NCI-H146 treated with DMSO at 0.1 percent for 48 hours (cell line): ENCODE data around the gene ADCYAP1R1.

Source experiments
- DNase-seq: peaks from one replicate; lab custom pipeline; 2025; ENCODE audit not compliant: unreplicated experiment; lab: John Stamatoyannopoulos, UW

Gene ADCYAP1R1

DNA sequence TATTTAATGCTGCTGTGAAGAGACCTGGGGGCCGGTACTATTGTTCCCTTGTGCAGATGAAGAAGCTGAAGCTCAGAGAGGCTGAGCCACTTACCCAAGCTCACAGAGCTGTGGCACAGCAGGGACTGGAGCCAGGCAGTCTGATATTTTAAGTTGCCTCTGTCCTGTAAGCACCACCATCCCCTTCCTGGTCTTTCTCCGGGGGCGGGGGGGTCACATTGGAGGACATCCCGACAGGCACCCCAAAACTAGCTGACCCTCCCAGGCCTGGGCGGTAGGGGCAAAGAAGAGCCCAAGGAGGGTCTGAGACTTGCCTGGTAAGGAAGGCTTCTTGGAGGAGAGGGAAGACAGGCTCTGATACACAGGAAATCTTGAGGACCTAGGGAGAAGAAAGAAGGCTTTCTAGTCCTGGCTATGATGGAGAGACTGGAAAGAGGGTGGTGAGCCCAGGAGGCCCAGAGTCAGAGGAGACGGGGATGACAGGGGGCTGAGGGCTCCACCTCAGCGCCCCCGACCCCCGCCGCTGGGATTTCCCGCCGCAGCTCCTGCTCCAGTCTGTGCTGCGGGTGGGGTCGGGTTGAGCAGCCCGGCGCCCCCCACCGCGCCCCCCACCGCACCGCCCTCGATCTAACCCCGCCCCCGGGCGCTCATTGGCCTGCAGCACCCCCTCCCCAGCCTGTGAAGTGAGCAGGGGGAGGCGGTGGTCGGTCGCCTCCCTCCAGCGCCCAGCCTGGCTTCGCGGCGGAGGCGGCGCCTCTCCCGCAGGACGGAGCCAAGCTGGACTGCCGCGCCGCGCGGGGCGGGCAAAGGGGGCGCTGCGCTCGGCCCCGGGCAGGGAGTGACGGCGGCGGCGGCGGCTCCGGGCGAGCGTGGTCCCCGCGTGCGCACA is at the start of gene ADCYAP1R1:
Gene ADCYAP1R1, plus strand, starts transcription at position 711 of the 889 bp plus-strand sequence. CDS start 10,957 bp downstream, outside the sequence.
- no peak for DNase-seq

DNA sequence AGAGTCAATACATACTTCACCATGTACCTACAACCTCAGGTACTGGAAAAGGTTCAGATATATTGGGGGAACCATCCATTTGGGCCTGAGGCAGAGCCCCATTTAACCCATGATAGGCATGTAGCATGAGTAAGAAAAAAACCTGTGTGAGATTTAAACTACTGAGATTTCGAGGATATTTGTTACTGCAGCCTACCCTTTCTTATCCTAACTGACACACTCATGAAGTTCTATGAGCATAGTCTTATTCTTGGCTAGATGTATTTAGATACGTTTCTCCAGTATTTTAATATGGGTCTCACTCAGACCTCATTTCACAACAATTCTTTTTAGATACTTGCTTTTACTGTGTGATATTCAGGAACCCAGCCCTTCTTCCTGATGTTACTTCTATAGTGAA is 49.0 kb upstream of the ADCYAP1R1 start:
- no peak for DNase-seq

DNA sequence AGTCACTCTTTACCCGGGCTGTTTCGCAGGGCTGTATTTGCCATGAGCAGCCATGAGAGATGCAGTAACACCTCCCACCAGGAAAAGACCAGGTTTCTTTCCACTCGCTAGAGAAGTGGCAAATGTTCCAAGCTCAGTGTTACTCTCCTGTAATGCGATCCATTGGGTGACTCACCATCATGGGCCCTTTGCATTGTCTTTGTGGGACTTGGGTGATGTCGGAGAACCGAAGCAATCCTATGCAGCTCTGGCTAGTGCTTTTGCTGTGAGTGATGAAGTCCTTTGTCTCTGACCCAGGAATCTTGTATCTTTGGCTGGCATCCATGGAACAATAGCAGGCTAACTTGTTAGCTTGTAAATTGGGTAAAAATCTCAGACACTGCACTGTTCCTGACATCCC is 48.4 kb upstream of the ADCYAP1R1 start:
- DNase-seq, result no peak

DNA sequence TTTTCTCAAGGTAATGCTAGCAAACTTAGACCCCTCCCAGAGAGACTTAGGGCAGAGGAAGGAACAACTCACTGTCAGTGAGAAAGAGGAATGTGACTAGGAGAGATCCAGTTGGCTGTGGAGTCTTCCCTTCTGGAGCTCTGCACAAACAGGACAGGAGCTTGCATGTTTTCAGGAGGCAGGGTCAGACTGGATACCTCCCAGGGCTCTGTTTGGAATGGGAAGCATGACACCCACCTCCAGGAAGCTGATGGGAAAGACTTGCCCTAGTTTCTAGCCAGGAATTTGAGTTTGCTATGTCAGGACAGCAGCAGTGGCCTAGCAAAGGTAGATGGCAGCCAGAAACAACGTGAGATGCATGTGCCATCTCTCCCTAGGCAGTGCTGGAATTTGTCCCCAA is 47.7 kb upstream of the ADCYAP1R1 start:
- DNase-seq, result no peak

DNA sequence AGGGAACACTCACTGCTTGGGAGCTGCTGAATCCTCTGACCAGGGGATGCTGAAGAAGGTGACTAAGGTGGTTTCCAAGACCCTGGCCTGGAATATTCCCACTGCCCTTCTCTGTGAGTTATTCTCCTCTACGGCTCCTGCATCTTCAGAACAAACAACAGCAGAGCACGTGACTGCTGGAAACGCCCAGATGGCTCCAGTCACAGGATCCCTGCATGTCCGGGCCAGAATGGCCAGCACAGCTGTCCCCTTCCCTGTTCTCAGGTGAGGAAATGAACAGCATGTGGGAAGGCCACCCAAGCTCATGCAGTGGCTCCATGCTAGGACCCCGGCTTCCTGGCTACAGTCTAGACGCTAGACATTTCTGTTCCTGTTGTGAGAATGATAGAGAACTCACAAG is 45.3 kb upstream of the ADCYAP1R1 start:
- DNase-seq, result no peak

DNA sequence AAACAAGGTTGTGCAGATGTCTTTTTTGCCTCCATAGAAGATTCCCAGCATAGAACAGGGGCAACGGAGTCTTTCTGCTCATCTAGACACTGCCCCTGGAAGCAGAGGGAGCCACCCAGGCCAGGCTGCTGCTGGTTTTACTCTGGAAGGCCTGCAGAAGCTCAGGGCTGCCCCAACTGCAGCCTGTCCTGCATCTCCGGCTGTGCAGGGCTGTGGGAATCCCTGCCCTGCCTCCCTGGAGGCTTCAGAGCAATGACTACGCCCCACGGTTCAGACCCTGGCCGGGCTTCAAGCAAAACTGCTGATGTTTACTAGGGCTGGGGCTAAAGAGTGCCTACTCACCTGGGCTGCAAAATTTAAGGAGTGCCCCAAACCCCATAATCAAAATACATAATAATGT is 44.5 kb upstream of the ADCYAP1R1 start:
- no peak for DNase-seq

DNA sequence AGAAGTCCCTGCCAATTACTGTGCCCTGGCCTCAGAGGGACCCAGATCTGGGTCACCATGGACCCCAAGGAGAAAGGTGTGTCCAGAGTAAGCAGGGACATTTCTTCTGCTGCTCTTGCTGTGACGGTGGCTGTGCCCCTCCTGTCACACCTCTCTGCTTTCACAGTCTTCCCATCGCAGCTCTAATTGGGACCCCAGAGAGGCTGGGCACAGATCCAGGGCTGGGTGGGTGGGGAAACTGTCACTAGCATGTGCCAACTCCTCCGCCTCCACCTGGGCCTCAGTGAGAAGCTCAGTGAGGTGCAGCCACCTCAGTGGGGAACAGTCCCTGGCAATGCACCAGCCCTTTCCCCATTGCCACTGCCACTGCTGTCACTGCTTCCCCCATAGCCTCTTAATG is 37.3 kb upstream of the ADCYAP1R1 start:
- DNase-seq, result no peak

DNA sequence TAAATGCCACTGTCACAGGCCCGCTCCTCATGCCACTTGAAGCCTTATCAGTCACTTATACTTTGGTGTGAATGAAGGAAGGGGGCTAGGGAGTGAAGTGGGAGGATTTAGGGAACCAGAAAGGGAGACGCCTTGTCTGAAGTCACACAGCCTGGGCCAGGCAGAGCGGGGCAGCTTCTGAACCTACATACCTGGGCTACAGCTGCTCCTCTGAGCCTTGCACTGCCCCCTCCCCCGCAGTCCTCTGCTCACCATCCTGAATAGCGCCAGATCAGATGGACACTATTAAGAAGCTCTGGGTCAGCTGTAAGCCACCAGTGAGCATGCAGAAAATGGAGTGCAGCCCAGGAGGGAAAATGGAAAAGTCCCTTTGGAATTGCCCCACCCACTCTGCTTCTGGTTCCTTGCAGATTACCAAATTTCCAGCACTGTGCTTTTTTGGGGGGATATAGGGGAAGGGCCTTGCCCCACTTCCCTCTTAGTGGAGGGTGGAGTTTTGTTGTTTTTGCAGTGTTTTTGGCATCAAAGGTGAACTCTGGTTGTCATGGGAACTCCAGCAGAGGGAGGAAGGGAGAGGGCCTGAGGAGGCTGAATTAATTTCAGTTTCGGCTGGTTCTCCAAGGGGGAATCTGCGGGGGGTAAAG is 35.0 kb upstream of the ADCYAP1R1 start:
- DNase-seq, result no peak

DNA sequence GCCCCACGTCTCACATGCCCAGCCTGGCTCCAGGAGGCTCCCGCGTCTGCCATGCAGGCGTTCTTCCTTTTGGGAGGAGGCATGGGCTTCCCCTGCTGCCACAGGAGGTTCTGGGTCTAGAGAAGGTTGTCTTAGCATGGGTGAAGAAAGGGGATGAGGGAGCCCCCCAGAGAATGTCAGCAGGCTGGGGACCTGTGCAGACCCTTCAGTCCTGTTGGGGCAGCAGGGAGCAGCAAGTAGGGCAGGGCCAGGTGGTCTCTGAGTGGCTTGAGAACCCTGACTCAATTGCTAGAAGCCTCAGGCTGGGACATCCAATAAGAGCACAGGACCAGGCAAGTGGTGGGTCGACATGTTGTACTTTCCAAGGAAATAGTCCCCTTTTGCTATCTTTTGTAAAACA is 34.4 kb upstream of the ADCYAP1R1 start:
- no peak for DNase-seq

DNA sequence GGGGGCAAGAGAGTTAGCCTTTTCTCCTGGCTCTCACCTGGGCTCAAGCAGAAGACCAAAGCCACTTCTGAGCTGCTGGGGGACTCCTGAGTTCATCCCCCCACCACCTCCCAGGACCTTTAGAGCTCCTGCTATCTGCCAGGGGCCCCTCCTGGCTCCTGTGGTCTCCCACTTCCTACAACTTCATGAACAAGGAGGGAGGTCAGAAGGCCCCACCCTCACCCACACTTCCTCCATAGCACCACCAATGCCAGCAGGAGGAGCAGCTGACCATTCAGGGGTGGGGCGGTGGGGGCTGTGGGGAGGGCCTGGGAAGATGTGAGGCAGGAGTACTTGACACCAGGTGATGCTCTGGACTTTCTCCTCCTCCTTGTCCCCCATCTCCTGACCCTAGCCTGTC is 32.6 kb upstream of the ADCYAP1R1 start:
- no peak for DNase-seq

DNA sequence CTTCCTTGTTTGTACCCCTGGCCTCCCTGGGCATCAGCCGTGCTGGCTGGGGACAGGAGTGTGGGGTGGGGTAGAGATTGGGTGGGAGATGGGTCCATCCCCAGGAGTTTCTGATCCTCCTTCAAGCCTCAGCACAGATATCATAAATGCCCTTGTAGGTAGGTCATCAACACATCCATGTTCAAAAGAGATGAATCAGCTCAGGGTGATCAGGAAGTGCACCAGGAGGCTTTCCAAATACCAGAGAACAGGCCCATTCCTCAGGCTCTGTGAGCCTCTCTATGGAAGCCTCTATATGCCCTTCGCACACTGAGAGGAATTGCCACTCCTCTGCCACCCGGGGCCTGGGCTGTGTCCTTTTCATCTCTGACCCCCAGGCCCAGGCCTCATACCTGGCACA is 31.9 kb upstream of the ADCYAP1R1 start:
- no peak for DNase-seq

DNA sequence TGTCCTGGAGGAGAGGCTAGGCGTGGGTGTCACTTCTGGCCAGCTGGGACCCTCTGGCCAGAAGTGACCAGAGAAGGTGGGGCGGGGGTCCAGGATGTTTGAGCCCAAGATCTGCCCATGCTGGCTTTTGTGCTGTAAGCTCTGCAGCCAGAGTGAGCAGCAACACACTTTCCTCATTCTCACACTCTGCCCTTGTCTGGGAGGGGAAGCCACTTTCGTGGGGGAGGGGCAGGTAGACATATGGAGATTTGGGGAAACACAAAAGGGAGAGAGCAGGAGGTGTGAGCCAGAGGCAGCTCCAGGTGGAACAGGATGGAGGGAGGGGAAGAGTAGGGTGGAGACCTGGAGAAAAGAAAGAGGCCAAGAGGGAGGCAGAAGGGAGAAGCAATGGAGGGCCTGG is 31.5 kb upstream of the ADCYAP1R1 start:
- no peak for DNase-seq

DNA sequence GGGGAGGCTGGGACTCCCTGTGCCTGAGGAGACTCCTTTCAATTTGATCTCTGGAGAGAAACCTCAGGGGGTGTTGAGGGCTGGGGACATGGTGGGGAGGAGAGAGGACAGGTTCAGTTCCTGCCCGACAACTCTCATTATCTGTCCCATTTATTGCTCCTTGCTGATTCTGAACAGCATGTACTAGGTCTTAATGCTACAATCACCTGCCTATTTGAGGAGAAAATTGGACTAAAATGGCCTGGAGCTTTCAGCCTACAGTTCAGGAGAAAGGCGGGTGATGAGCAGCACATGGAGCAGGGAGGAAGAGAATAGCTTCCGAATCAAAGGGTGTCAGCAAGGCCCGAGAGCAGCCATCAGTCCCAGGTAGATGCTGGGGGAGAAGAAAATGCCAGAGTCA is 30.0 kb upstream of the ADCYAP1R1 start:
- no peak for DNase-seq

DNA sequence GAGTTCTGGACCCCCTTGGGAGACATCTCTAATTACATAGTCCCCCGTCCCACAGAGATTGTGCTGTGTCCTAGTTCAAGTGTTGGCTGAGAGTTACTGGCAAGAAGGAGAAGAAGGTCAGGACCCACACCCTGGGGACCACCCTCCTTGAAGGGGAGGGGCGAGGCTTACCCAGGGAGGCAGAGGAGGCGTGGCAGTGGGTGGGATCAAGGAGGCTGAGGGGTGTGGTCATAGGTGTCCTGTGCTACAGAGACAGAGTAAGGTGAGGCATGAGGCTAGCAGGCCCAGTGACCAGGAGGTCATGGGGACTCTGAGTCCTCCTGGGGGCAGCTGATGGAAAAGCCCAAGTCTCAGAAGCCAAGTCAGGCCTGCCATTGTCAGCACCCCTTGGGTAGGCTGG is 29.4 kb upstream of the ADCYAP1R1 start:
- DNase-seq, result no peak

DNA sequence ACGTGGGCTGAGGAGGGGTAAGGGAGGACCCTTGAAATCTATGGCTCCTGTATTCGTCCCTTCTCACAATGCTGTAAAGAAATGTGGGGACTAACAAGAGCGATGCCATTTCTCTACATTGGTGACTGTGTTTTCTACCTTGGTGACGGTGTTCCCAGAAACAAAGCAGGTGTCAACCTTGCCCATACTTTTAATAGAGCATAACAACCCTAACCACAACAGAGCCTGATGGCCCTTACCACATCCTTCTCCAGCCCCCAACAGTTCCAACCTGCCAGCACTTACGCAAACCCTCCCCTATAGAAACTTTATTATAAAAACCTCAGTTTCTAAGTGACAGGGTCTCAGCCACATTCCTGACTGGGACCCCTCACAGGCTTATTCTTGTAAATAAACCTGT is 28.2 kb upstream of the ADCYAP1R1 start:
- no peak for DNase-seq

DNA sequence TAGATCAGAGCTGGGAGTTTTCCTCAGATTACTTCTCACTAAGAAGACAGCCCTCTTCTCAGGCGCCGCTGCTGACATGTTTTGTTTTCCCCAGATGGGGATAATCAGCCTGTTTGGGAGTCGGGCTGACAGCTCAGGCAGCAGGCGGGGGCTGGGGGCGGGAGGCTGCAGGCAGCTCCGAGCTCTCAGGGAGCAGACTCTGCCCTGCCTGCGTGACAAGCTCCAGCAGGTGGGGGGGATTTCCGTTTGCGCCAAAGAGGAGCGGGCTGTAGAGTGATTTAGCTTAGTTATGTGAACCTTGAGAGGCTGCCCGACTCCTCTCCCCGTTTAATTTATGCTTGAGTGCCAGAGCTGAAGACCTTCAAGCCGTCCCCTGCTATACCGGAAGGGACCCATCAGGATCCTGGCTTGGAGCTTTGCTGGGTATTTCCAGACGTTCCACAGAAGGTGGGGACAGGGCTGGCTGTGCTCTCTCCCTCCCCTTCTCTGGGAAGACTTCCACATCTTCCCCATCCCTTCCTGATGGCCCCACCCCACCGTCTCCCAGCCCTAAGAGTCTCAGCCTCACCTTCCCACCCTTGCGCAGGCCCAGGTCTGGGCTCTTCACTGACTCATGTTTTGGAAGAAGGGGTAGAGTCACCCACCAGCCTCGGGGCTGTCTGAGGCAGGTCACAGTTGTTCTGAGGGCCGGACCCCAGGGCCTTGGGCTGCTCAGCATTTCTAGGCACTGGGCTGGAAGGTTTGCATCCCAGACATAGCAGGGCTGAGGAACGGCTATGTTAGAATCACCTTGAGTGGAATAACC is 24.7 kb upstream of the ADCYAP1R1 start:
- no peak for DNase-seq

DNA sequence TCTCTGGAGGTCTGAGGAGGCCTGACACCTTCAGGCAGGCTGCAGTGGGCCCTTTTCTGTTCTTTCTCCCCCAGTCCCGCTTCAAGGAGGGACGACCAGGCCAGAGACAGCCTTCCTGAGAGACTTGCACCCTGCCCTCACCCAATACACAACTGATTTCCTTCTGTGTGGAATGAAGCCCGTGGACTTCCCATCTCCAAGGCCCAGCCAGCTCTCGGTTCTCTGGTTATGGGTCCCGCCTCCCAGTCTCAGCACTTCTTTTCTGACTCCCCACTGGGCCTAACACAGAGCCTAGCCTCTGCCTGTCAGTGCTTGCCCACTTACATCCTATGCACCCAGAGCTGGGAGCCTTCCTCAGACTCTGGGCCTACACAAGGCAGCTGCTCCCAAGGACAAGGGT is 24.1 kb upstream of the ADCYAP1R1 start:
- no peak for DNase-seq

DNA sequence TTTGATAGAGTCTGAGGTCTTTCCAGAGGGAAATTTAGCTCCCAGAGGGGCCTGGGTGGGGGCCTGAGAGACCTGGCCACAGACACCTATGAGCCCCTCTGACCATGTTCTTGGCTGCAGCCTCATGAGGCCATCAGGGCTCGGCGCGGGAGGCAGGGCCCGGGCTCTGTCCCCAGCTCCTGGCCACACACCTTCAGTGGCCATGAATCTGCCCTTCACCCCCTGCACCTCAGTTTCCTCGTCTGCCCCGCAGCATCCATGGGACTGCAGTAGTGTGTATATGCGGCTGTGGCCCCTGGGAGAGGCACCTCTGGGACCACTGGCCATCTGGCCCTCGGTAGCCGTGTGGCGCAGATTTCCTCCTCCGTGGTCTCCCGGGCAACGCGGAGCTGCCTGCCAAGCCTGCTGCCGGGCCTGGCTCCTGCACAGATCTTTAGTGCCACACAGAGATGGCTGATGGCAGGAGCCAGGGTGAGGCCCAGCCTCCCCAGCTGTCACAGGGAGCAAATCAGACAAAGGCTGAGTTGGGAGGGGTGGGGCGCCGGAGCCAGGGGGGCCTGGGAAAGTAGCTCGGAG is 23.6 kb upstream of the ADCYAP1R1 start:
- DNase-seq, result no peak

DNA sequence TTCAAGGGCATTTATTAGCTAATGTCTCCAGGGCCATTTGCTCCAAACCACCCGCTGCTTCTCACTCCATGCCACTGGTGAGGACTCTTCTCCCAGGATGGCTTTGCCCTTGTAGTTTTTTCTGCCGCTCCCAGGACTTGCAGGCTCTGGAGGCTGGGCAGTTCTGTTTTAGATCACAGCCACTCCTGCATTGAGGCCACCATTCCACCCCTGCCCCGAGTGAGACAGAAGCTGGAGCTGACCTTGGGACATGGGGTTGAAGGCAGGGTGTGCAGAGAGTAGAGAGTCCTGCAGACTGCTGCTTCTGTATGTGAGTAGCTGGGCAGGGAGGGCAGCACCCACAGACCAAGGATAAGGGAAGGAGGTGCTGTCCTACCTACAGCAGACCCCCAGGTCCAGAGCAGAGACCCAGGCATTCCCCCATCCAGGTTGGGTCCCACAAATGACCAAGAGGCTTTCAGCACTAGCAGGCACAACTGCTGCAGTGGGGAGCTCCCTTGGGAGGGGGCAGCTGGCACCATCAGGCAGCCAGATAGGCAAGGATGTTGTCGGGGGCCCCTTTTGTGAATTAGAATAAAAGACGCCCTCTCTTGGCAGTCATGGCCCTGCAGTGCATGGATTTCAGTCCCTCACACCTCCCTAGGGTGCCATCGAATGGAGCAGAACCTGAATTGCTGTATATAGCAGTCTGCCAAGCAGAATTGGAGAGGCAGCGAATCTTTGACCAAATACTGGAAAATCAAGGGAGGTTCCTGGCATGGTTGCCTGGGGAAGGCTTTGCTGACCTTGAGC is 22.7 kb upstream of the ADCYAP1R1 start:
- DNase-seq, result no peak

DNA sequence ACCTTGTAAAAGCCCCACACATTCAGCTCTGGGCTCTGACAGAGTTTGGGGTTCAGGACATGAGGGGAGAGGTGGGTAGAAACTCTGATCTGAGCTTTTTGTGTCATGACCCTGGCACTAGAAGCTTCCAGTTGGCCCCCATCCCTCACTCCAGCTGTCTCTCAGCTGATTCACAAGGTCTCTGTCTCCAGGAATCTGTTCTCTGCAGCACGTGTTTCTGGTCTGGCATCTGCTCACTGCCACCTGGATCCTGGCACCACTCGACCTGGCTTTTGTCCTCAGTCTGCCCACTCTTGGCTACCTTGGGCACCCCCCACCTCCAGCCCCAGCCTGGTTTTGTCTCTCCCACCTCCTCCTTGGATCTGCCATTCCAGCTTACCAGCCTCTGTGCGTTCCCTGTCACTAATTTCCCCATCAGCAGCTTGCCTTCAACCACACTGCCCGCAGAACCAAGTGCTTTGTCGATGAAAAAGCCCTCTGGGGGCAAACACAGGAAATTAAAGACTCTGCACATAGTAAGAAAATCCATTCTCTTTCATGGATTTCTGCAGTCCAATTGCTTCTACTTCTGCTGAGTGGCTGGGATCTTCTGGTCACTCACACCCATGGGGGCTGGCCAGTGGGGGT is 18.3 kb upstream of the ADCYAP1R1 start:
- no peak for DNase-seq
